Measurements from ENCODE around the gene STXBP4.

Gene STXBP4

DNA sequence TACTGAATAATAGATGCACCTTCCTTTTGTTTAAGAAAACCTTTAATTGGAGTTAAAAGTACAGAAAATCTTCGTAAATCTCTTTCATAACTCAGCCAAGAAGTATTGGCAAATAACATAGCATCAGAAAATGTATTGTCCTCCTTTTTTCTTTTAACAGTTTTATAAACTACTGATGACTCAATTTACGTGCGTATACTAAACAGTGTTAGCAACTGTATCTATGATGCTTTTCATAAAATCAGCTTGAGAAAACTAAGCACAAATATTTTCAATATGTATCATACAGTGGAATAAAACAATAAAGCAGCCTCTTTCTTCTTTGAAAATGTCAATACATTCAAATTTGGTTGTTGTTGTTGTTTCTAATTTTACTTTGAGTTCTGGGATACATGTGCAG, 88.6 kb downstream of the STXBP4 start:
- no peak overlapping the region for H3K27ac ChIP-seq (ENCODE audit: low read depth, low read length, poor library complexity, severe bottlenecking)
- no peak overlapping the region for H2AFZ ChIP-seq (ENCODE audit: low read length)
- no peaks in the 10 kb centered on the region for H3K9me2 ChIP-seq (ENCODE audit: low read depth, low read length)

DNA sequence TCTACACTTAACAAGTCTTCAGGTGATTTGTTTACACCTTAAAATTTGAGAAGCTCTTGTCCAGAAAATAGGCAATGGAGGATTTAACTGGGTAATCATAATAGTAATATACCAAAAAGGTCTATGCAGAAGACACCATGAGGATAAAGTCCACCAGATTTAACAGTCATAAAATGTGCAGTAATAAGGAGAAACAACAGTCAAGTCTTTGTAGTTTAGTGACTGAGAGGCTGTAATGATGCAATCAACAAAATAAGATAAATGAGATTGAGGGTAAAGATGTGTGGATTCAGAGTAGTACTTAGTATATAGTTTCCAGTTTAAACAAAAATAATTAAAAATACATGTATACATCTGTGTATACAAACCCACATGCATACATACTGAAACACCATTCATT, 91.2 kb downstream of the STXBP4 start:
- H3K4me1 ChIP-seq (ENCODE audit: insufficient read depth, low read length, severe bottlenecking) = no peaks in the 10 kb centered on the region
- H3K27me3 ChIP-seq (ENCODE audit: insufficient read depth, low read length) = no peaks in the 10 kb centered on the region
- no peaks in the 10 kb centered on the region for H3F3A ChIP-seq (ENCODE audit: insufficient read depth, low read length)
- no peaks in the 10 kb centered on the region for H4K20me1 ChIP-seq (ENCODE audit: insufficient read depth, low read length)
- no peak overlapping the region for H3K27ac ChIP-seq (ENCODE audit: low read depth, low read length, poor library complexity, severe bottlenecking)
- H3K4me2 ChIP-seq (ENCODE audit: low read length) = no peak overlapping the region
- TF ChIP-seq, protein P1, sequence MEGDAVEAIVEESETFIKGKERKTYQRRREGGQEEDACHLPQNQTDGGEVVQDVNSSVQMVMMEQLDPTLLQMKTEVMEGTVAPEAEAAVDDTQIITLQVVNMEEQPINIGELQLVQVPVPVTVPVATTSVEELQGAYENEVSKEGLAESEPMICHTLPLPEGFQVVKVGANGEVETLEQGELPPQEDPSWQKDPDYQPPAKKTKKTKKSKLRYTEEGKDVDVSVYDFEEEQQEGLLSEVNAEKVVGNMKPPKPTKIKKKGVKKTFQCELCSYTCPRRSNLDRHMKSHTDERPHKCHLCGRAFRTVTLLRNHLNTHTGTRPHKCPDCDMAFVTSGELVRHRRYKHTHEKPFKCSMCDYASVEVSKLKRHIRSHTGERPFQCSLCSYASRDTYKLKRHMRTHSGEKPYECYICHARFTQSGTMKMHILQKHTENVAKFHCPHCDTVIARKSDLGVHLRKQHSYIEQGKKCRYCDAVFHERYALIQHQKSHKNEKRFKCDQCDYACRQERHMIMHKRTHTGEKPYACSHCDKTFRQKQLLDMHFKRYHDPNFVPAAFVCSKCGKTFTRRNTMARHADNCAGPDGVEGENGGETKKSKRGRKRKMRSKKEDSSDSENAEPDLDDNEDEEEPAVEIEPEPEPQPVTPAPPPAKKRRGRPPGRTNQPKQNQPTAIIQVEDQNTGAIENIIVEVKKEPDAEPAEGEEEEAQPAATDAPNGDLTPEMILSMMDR (IDR thresholded peaks at IDR 0.05; ENCODE audit: low read length) = no peak
- no peak for TF ChIP-seq EZH2 (IDR thresholded peaks at IDR 0.05; ENCODE audit: borderline replicate concordance, low read length)
- no peaks in the 10 kb centered on the region for H3K36me3 ChIP-seq (ENCODE audit: insufficient read depth, low read length)
- H3K9me3 ChIP-seq (ENCODE audit: low read length) = no peaks in the 10 kb centered on the region
- H2AFZ ChIP-seq (ENCODE audit: low read length) = no peak overlapping the region
- H3K79me2 ChIP-seq (ENCODE audit: insufficient read depth, low read length) = no peaks in the 10 kb centered on the region
- H3K9ac ChIP-seq (ENCODE audit: low read length) = no peak overlapping the region
- no peaks in the 10 kb centered on the region for H3K9me2 ChIP-seq (ENCODE audit: low read depth, low read length)
- no peak overlapping the region for H3K4me3 ChIP-seq (ENCODE audit: low read depth, low read length, poor library complexity, severe bottlenecking)

More for the DNA sequence above, 88.6 kb downstream of the STXBP4 start:
- Histone ChIP-seq H3K9ac (ENCODE audit: low read length) (no peak overlapping the region), H3K79me2 (ENCODE audit: insufficient read depth, low read length) (no peaks in the 10 kb centered on the region), H3K27me3 (ENCODE audit: insufficient read depth, low read length) (no peaks in the 10 kb centered on the region), H3K4me1 (ENCODE audit: insufficient read depth, low read length, severe bottlenecking) (no peaks in the 10 kb centered on the region), H3K36me3 (ENCODE audit: insufficient read depth, low read length) (no peaks in the 10 kb centered on the region), H4K20me1 (ENCODE audit: insufficient read depth, low read length) (no peaks in the 10 kb centered on the region), H3K4me3 (ENCODE audit: low read depth, low read length, poor library complexity, severe bottlenecking) (no peak overlapping the region), H3K9me3 (ENCODE audit: low read length) (no peaks in the 10 kb centered on the region), H3F3A (ENCODE audit: insufficient read depth, low read length) (no peaks in the 10 kb centered on the region), H3K4me2 (ENCODE audit: low read length) (no peak overlapping the region)
- TF ChIP-seq, protein P1 (IDR thresholded peaks at IDR 0.05; ENCODE audit: low read length) = no peak
- no peak for TF ChIP-seq EZH2 (IDR thresholded peaks at IDR 0.05; ENCODE audit: borderline replicate concordance, low read length)

DNA sequence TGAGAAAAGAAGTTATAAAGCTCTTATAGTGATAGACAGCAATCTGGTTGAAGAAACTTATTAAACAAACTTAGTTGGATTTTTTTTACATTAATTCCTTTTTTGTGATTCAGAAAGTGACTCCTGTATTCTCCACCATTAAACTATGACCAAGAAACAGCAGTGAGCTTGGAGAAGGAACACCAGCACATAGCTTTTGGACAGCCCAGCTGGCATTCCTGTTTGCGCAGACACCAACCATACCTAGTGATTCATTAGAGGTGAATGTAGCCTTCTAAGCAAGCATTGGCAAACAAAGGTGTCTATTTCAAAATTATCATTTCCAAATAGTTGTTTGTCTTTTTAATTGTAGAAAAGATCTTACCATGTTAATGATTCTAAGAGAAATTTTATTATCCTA, 94.4 kb downstream of the STXBP4 start:
- H3K79me2 ChIP-seq (ENCODE audit: insufficient read depth, low read length) = no peaks in the 10 kb centered on the region
- no peaks in the 10 kb centered on the region for H3K27me3 ChIP-seq (ENCODE audit: insufficient read depth, low read length)
- no peak for TF ChIP-seq EZH2 (IDR thresholded peaks at IDR 0.05; ENCODE audit: borderline replicate concordance, low read length)
- TF ChIP-seq, protein P1 (IDR thresholded peaks at IDR 0.05; ENCODE audit: low read length) = no peak
- no peak overlapping the region for H3K27ac ChIP-seq (ENCODE audit: low read depth, low read length, poor library complexity, severe bottlenecking)
- no peak overlapping the region for H3K4me3 ChIP-seq (ENCODE audit: low read depth, low read length, poor library complexity, severe bottlenecking)
- no peak overlapping the region for H3K9ac ChIP-seq (ENCODE audit: low read length)
- H3K36me3 ChIP-seq (ENCODE audit: insufficient read depth, low read length) = no peaks in the 10 kb centered on the region
- no peaks in the 10 kb centered on the region for H3K9me3 ChIP-seq (ENCODE audit: low read length)
- no peaks in the 10 kb centered on the region for H3K9me2 ChIP-seq (ENCODE audit: low read depth, low read length)
- H3F3A ChIP-seq (ENCODE audit: insufficient read depth, low read length) = no peaks in the 10 kb centered on the region
- H2AFZ ChIP-seq (ENCODE audit: low read length) = no peak overlapping the region
- H4K20me1 ChIP-seq (ENCODE audit: insufficient read depth, low read length) = no peaks in the 10 kb centered on the region
- no peak overlapping the region for H3K4me2 ChIP-seq (ENCODE audit: low read length)
- H3K4me1 ChIP-seq (ENCODE audit: insufficient read depth, low read length, severe bottlenecking) = no peaks in the 10 kb centered on the region

Measured in OCI-LY1 (cell line).